GM18861 (cell line): Measurements from ENCODE around the gene ABLIM1.
A peak's percentile ranks its signal among the peaks of the same experiment; 100 is the strongest.

Experiments used
- ATAC-seq: cut with Tn5 transposase; IDR thresholded peaks from one replicate; pipeline ENCODE4 v1.9.1; 2021; ENCODE audit not compliant: unreplicated experiment

ABLIM1 gene

GRCh38 chr10:114624951-114625780, 32.9 kb downstream of the ABLIM1 start:
- ATAC-seq = no peak

- ATAC-seq = no peak
Observed at GRCh38 chr10:114624422-114624821, 33.7 kb downstream of the ABLIM1 start.

DNA sequence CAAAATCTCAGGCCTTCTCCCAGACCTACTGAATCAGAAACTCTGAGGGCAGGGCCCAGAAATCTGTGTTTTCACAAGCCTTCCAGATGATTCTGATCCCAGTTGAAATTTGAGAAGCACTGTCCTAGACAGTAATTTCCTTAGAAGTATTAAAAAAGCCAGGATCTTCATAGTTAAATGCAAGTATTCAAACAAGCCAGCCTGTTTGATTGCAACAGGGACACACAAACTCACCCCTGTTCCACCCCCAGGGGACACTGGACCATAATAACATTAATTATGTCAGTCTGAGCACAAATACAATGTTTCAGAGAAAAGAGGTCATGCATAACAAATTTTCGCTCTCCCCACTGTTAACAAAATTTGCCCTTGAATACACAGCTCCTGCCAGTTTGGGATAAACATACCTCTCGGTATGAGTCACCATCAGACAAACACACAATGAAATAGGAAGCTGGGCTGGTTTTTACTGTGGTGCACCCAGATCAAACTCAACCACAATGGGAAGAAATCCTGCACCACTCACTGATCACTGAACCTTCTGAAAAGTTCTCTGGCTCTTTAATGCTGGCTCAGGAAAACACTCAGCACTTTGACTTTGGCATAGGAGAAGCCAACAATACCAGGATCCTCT, 34.3 kb downstream of the ABLIM1 start:
- no peak for ATAC-seq

- ATAC-seq = no peak
Observed at GRCh38 chr10:114623155-114623554, 34.9 kb downstream of the ABLIM1 start.

DNA sequence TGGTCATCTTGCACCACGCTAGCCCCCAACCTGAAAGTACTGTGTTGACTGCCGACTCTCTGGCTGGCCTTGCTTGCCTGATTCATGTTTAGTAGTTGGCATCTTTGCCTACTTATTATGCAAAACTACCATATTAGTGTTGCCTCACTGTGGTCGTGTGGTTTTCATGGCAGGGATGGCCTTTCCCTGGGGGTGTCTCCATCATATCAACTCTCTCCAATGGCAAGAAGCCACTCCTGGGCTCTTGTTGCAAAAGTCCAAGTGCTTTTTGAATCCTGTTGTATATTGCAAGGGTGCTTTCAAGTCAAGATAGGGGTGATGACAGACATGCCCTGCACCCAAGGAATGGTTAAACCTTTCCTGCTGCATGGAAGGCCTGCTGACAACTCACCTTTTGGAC, 39.4 kb downstream of the ABLIM1 start:
- no peak for ATAC-seq

DNA sequence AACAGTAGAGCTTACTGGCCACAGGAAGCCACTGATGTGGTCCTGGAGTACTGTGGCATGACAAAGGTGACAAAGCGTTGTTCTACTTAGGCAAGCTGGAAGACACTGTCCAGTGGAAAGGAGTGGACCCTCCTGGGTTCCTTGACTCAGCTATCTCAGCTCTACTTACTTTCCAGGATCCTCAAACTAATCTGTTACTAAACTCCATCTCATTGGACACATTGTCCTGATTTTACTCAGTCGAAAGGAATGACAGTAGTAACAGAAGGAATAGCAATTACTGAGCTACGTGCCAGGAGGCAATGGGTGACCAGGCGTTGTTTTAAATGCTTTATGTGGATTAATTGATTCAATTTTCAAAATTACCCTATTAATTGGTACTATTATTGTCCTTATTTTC, 41.6 kb downstream of the ABLIM1 start:
- ATAC-seq = no peak

GRCh38 chr10:114616103-114616502, 42.0 kb downstream of the ABLIM1 start:
- no peak for ATAC-seq

GRCh38 chr10:114615600-114616007, 42.5 kb downstream of the ABLIM1 start:
- peak; percentile 98 for ATAC-seq

DNA sequence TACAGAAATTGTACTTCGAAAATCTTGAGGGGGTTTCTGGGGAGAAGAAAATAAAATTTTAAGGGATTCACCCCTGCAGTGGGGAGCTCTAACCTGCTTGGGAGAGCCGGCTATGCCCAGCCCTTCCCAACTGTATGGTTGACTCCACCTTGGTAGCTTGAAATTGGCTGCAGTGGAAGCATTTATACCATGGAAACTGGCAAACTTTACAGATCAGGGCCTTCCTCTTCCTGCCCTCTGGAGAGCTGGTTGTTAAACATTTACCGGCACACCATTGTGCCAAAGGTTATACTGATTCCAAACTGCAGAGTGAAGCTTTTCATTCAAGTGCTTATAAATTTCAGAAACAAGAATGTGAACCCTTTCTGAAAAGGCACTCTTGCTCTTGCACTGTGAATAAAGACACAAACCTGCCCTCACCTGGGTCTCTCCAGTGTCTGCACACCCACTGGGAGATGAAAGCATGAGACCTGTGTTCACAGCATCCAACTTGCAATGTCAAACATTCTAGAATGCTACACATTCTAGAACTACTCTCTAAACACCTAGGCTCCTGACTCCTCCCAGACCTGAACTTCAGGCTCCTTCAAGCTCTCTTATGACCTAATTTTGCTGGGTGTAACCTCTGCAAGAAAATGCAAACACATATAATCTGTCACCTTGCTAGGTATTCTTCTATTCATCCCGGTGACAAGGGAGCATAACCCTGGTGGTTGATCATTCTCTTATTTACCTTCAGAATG, 44.7 kb downstream of the ABLIM1 start:
- ATAC-seq = no peak

DNA sequence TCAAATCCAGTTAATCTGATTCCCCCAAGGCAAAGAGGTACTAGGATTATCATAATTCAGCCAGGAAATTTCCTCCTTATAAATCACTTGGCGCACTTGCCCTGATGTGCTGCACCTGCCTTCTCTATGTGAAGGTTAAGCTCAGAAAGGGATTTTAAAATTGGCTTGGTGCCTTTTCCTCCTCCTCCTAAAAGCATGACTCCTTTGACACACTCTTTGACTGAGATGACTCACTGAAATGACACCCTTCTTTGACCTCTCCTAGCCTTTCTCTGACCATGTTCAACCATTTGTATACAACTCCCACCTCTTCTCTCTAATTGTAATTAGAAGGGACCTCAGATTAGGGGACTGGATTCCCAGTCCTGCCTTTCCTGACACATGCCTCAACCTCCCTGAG, 46.5 kb downstream of the ABLIM1 start:
- ATAC-seq = no peak

DNA sequence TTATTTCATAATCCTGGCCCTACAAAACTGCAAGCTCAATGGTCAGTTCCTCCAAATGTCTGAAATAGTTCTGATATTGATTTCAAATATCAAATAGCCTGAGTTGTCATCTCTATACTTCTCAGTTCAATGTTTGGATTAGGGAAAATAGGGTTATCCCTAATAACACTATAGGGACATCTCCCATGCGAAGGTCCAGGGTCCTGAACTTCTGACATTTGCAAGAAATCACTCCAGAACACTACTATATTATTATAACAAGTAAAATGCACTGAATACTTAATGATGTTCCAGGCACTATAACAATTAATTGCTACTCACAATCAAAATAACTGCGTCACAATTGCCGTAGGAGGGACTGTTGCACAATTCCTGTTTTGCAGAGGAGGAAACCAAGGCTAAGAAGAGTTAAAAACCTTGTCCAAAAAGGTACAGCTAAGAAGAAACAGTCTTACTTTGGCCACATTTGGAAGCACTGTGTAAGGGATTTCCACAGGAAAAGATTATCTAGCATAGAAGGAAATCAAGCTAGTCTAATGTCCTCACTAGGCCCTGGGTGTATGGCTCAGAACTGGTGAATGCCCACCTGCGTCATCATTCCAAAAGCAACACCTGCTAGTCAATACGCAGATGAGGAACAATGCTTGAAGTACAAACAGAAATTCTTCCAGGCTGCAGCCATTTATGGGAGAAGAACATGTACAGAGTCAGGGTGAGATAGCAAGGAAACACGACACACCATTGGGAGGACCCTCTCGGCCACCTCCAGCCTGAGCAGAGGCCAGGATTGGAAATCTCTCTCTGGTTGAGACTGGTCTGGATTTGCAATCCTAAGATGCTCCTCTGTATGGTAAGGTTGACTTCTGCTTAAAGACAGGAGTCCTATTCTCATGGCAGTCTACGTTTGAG, 48.3 kb downstream of the ABLIM1 start:
- ATAC-seq = no peak

- ATAC-seq = no peak
Observed at GRCh38 chr10:114607358-114607998, 50.6 kb downstream of the ABLIM1 start.

GRCh38 chr10:114605155-114605797, 52.8 kb downstream of the ABLIM1 start:
- peak; percentile 78 for ATAC-seq

GRCh38 chr10:114604357-114605130, 53.5 kb downstream of the ABLIM1 start:
- ATAC-seq = no peak

DNA sequence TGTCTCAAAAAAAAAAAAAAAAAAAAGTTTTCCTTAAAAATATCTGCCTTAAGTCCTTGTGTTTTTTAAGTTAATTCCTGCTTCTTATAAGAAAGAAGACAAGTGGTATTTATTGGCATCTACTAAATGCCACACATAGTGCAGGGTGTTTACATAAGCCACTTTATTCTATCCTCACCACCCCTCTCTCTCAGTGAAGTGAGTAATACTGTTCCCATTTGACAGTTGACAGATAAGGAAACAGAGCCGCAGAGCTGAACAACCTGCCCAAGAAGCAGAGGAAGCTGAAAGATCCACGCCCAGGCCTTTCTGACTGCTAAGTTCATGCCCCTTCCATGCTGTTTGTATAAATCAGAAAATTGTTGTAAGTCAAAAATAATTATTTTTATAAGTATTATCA, 54.1 kb downstream of the ABLIM1 start:
- no peak for ATAC-seq

DNA sequence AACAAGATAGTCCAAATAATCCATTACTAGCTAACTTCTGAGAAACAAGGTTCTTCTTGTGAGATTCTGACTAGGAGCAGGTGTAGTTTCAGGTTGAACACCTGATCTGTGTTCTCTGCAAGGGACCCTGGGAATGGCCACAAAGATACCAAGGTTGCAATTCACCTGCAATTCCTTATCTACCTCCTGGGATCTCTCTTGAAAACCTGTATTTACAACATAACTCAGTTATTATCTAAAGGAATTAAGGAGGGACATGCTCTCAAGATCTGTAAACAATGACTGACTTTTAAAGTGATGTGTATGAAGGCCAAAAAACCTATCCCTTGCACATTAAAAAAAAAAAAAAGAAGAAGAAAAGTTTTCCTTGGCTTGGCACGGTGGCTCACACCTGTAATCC, 54.8 kb downstream of the ABLIM1 start:
- ATAC-seq = no peak

- no peak for ATAC-seq
Observed at GRCh38 chr10:114600057-114600456, 58.0 kb downstream of the ABLIM1 start.

GRCh38 chr10:114596793-114597192, 61.3 kb downstream of the ABLIM1 start:
- ATAC-seq = no peak

DNA sequence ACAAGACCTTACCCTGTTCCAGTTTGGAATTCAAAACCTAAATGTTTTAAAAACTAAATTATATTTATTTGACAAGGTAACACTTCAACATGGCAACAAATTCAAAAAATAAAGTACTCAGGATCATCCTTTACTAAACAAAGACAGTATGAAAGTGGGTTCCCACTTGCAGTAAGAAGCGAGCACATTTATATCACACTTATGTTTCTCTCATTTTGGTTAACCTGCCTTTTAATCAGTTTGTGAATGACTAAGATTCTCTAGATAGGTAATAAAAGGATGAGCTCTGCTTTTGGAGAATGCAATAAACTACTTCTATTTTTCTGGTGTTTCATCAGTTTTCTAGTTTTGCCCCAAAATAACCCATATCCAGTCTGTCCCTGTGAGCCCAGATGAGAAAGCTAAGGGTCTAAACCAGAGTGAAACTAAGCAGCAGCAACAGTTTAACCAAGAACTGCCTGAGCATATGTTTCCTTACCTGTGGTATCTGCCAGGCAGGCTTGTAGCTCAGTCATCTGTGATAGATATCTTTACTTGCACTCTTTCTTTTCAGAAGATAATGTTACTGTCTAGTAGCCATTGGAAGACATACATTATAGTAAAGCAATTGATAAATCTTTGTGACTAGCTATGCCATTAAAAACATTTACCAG, 64.1 kb downstream of the ABLIM1 start:
- no peak for ATAC-seq
